GM23248 (cell line): ENCODE data around the gene KIAA1586. TPM values are rescaled to one million over a fixed set of nuclear protein-coding genes. Genes with fewer than 3 reads are reported as not detected.
"Not testable (repeated sequence)": the region's sequence is repeated elsewhere in the genome, so short reads cannot be mapped to it uniquely, and the experiment has no call there.

Source experiments
- DNase-seq: peaks from one replicate; pipeline ENCODE4 v3.0.0-alpha.2; 2015
- H2AFZ ChIP-seq: fragments of 200-600 bp; sonication (generic); 2 replicates; pipeline ENCODE4 v1.6.1; 2016; ENCODE audit warnings: antibody characterized with exemption
- H3F3A ChIP-seq: fragments of 200-600 bp; sonication (generic); 2 replicates; pipeline ENCODE4 v1.6.1; 2016; ENCODE audit warnings: mild to moderate bottlenecking, antibody characterized with exemption, mixed run types; ENCODE audit not compliant: insufficient read depth
- H3K27ac ChIP-seq: fragments of 200-600 bp; sonication (generic); 2 replicates; pipeline ENCODE4 v1.5.1; 2016; ENCODE audit warnings: mild to moderate bottlenecking
- H3K27me3 ChIP-seq: fragments of 200-600 bp; sonication (generic); replicated peaks from 2 replicates; pipeline ENCODE4 v1.6.1; 2016; ENCODE audit warnings: mild to moderate bottlenecking; ENCODE audit not compliant: insufficient read depth
- H3K36me3 ChIP-seq: fragments of 200-600 bp; sonication (generic); 2 replicates; pipeline ENCODE4 v1.6.1; 2016; ENCODE audit warnings: low read depth, mild to moderate bottlenecking
- H3K4me1 ChIP-seq: fragments of 200-600 bp; sonication (generic); 2 replicates; pipeline ENCODE4 v1.6.1; 2016; ENCODE audit warnings: mild to moderate bottlenecking; ENCODE audit not compliant: insufficient read depth
- H3K4me2 ChIP-seq: fragments of 200-600 bp; sonication (generic); one replicate; pipeline ENCODE4 v1.6.1; 2016; ENCODE audit warnings: mild to moderate bottlenecking; ENCODE audit not compliant: unreplicated experiment
- H3K4me3 ChIP-seq: fragments of 200-600 bp; sonication (generic); 2 replicates; pipeline ENCODE4 v1.5.1; 2016; ENCODE audit warnings: mild to moderate bottlenecking
- H3K79me2 ChIP-seq: fragments of 200-600 bp; sonication (generic); 2 replicates; pipeline ENCODE4 v1.6.1; 2016; ENCODE audit warnings: mild to moderate bottlenecking; ENCODE audit not compliant: insufficient read depth
- H3K9ac ChIP-seq: fragments of 200-600 bp; sonication (generic); 2 replicates; pipeline ENCODE4 v1.6.1; 2016; ENCODE audit warnings: mild to moderate bottlenecking
- H3K9me2 ChIP-seq: fragments of 200-600 bp; sonication (generic); 2 replicates; pipeline ENCODE4 v1.6.1; 2016; ENCODE audit warnings: mixed run types, mild to moderate bottlenecking, moderate library complexity; ENCODE audit not compliant: insufficient read depth
- H3K9me3 ChIP-seq: fragments of 200-600 bp; sonication (generic); one replicate; pipeline ENCODE4 v1.6.1; 2017; ENCODE audit warnings: low read depth
- H4K20me1 ChIP-seq: fragments of 200-600 bp; sonication (generic); 2 replicates; pipeline ENCODE4 v1.6.0; 2016; ENCODE audit not compliant: insufficient read depth
- EZH2 ChIP-seq: fragments of 200-600 bp; sonication (generic); IDR thresholded peaks from 2 replicates; pipeline ENCODE4 v1.6.1; 2018; ENCODE audit warnings: antibody characterized with exemption, mild to moderate bottlenecking; ENCODE audit not compliant: insufficient read depth, poor library complexity, severe bottlenecking
- EZH2phosphoT487 ChIP-seq: fragments of 200-600 bp; sonication (generic); IDR thresholded peaks from 2 replicates; pipeline ENCODE4 v1.6.1; 2018; ENCODE audit warnings: antibody characterized with exemption, moderate library complexity, mild to moderate bottlenecking, low read depth; ENCODE audit not compliant: insufficient read depth
- WGBS, 2 experiments: methylation state at CpG; one replicate each; pipeline ENCODE4 v1.1.6; 2015 to 2017; ENCODE audit warnings: low lambda C conversion rate in 2 of 2, low coverage in 1 of 2; ENCODE audit errors: missing lambda C conversion rate in 2 of 2; 5-methylcytosine and 5-hydroxymethylcytosine counted together
- in situ Hi-C: fragments of 300-500 bp; cut with MboI; formaldehyde crosslinking; loops from 2 replicates; pipeline ENCODE4 v1.15.0; 2020
- polyA plus RNA-seq: library from polyadenylated mRNA; unstranded; fragments of >200 nt; fragmentation: Nextera tagmentation; extraction: Ambion mirVana; gene quantifications from 2 replicates; pipeline ENCODE4 v1.2.1, GENCODE V29; 2016
- total RNA-seq: library from RNA; depleted of rRNA; stranded (reverse); fragments of >200 nt; shearing (Covaris generic); gene quantifications from 2 replicates; pipeline ENCODE4 v1.2.3, GENCODE V29; 2014

KIAA1586 gene
- total and polyA plus RNA-seq, 2 experiments from 2014 or later: 11.8 to 19.0 TPM

- 16 to 27% methylated on average over 3 of the region's 3 CpGs for WGBS, 2 experiments
- no peak for DNase-seq
- Histone ChIP-seq H3K4me1 (no peaks in the 10 kb centered on the region), H3K79me2 (no peaks in the 10 kb centered on the region), H3K4me3 (no peak overlapping the region), H3K36me3 (no peaks in the 10 kb centered on the region), H3K9me3 (no peaks in the 10 kb centered on the region), H3F3A (no peaks in the 10 kb centered on the region), H3K9me2 (no peaks in the 10 kb centered on the region), H3K27ac (no peak overlapping the region), H3K9ac (no peak overlapping the region), H3K4me2 (no peak overlapping the region), H3K27me3 (no peaks in the 10 kb centered on the region), H2AFZ (no peak overlapping the region), H4K20me1 (no peaks in the 10 kb centered on the region)
- TF ChIP-seq EZH2phosphoT487 (no peak), EZH2 (no peak)
- in situ Hi-C loops: loop anchor here (10.0 kb wide), 1 partner anchor 131 kb away; no protein-coding TSS in a partner anchor
Observed at GRCh38 chr6:57035549-57035948, 10.9 kb upstream of the KIAA1586 start.

DNA sequence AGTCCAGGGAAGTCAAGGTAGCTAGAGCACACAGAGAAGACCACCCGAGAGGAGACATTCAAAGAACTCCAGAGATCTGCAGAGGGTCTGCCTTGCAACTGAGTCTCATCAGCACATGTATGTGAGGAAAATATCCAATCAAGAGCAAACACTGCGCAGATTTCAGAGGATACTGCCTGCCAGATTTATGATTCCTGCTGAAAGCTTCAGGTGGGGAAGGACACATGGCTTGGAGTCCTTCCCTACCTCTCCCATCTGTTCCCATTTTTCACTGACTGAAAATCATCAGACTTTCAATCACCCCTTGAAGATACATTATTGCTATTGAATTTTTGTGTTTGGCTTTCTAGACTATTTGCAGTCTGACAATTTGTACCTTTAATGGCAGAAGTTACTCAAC is 7.6 kb upstream of the KIAA1586 start:
- Histone ChIP-seq H3K9me3 (no peaks in the 10 kb centered on the region), H3K27me3 (no peaks in the 10 kb centered on the region), H3K79me2 (no peaks in the 10 kb centered on the region), H3K9me2 (no peaks in the 10 kb centered on the region), H3K4me2 (no peak overlapping the region), H3K4me3 (no peak overlapping the region), H3K4me1 (no peaks in the 10 kb centered on the region), H4K20me1 (no peaks in the 10 kb centered on the region), H2AFZ (no peak overlapping the region), H3K27ac (no peak overlapping the region), H3F3A (no peaks in the 10 kb centered on the region), H3K9ac (no peak overlapping the region), H3K36me3 (no peaks in the 10 kb centered on the region)
- in situ Hi-C loops: loop anchor here (10.0 kb wide), 1 partner anchor 134 kb away; no protein-coding TSS in a partner anchor
- TF ChIP-seq EZH2: no peak
- TF ChIP-seq EZH2phosphoT487: no peak
- WGBS, 2 experiments: 50 to 54% methylated on average over 2 of the region's 2 CpGs
- no peak for DNase-seq

DNA sequence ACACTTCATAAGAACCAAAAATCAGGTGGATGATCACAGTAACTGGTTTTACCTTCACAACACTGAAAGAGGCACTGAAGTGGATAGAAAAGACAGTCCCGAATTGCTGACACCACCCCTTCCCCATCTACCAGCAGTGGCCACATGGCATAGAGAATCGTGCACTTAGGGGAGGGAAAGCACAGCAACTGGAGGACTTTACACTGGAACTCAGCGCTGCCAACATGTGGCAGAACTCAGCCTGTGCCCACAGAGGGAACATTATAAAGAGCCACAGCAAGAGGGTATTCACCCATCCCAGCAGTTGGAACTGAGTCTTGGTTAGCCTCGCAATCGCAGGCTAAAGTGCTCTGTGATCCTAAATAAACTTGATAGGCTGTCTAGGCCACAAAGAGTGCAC is 6.5 kb upstream of the KIAA1586 start:
- Histone ChIP-seq H4K20me1 (no peaks in the 10 kb centered on the region), H3K36me3 (no peaks in the 10 kb centered on the region), H2AFZ (no peak overlapping the region), H3K9me2 (no peaks in the 10 kb centered on the region), H3K9ac (no peak overlapping the region), H3K79me2 (no peaks in the 10 kb centered on the region), H3K9me3 (no peaks in the 10 kb centered on the region), H3K27ac (no peak overlapping the region), H3F3A (no peaks in the 10 kb centered on the region), H3K27me3 (no peaks in the 10 kb centered on the region), H3K4me2 (no peak overlapping the region), H3K4me3 (no peak overlapping the region), H3K4me1 (no peaks in the 10 kb centered on the region)
- no peak for TF ChIP-seq EZH2phosphoT487
- TF ChIP-seq EZH2: no peak
- in situ Hi-C loops: no loop called here
- WGBS, 2 experiments: 71 to 72% methylated on average over 5 of the region's 5 CpGs
- DNase-seq: peak; percentile 19

DNA sequence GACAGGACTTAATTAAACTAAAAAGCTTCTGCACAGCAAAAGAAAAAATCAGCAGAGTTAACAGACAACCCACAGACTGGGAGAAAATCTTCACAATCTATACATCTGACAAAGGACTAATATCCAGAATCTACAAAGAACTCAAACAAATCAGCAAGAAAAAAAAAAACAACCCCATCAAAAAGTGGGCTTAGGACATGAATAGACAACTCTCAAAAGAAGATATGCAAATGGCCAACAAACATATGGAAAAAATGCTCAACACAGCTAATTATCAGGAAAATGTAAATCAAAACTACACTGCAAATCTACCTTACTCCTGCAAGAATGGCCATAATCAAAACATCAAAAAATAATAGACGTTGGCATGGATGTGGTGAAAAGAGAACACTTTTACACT is 2.4 kb upstream of the KIAA1586 start:
- WGBS, 2 experiments: 33 to 39% methylated on average over 1 of the region's 1 CpG
- H3K4me3 ChIP-seq, H3K4me2 ChIP-seq, H3K36me3 ChIP-seq, H4K20me1 ChIP-seq, H3K9me3 ChIP-seq, H3K9ac ChIP-seq, H3K27me3 ChIP-seq, H2AFZ ChIP-seq, H3K9me2 ChIP-seq, DNase-seq, H3K27ac ChIP-seq, H3F3A ChIP-seq, in situ Hi-C loops: not testable (repeated sequence)
- peaks cover 12% of the 10 kb centered on the region for H3K4me1 ChIP-seq
- H3K79me2 ChIP-seq: peaks cover 13% of the 10 kb centered on the region

- no peaks in the 10 kb centered on the region for H3K9me3 ChIP-seq
- H3K4me2 ChIP-seq: no peak overlapping the region
- 0 out of 2 replicates have a peak, but pooled peaks cover 6% of the 10 kb centered on the region for H3F3A ChIP-seq
- no peak for TF ChIP-seq EZH2
- no peak for TF ChIP-seq EZH2phosphoT487
- H3K79me2 ChIP-seq: peaks cover 18% of the 10 kb centered on the region
- H3K27me3 ChIP-seq: no peaks in the 10 kb centered on the region
- 62 to 70% methylated on average over 2 of the region's 2 CpGs for WGBS, 2 experiments
- no peak overlapping the region for H3K27ac ChIP-seq
- peaks cover 17% of the 10 kb centered on the region for H3K4me1 ChIP-seq
- H3K36me3 ChIP-seq: no peaks in the 10 kb centered on the region
- no peaks in the 10 kb centered on the region for H4K20me1 ChIP-seq
- no peak overlapping the region for H3K4me3 ChIP-seq
- in situ Hi-C loops: no loop called here
- no peak overlapping the region for H2AFZ ChIP-seq
- no peak overlapping the region for H3K9ac ChIP-seq
- no peak for DNase-seq
- H3K9me2 ChIP-seq: no peaks in the 10 kb centered on the region
Observed at GRCh38 chr6:57044568-57044967, 1.9 kb upstream of the KIAA1586 start.

DNA sequence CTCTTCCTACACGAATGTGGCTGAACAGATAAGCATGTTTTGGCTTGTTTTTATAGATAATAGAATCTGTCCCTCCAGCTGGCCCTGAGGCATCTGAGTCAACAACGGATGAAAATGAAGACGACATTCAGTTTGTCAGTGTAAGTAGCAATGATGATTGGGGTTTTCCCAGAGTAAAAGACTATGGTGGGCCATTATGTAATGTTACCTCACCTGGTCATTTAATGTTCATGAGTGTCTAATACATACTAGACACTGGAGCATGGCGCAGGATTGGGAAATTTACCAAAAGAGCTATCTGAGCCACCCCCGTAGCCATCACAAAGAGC is 728 bp downstream of the KIAA1586 start:
- H3K27me3 ChIP-seq, H4K20me1 ChIP-seq, H3F3A ChIP-seq, H3K4me2 ChIP-seq, H3K9me3 ChIP-seq, H3K4me3 ChIP-seq, H3K9ac ChIP-seq, H3K9me2 ChIP-seq, H3K27ac ChIP-seq, H2AFZ ChIP-seq, in situ Hi-C loops, DNase-seq: not testable (repeated sequence)
- Histone ChIP-seq H3K36me3 (peaks cover 14% of the 10 kb centered on the region; the same call in 1 of the 2 replicates), H3K4me1 (peaks cover 18% of the 10 kb centered on the region), H3K79me2 (peaks cover 44% of the 10 kb centered on the region)
- no CpG with 5 or more reads among the region's 5 CpGs for WGBS, 2 experiments

DNA sequence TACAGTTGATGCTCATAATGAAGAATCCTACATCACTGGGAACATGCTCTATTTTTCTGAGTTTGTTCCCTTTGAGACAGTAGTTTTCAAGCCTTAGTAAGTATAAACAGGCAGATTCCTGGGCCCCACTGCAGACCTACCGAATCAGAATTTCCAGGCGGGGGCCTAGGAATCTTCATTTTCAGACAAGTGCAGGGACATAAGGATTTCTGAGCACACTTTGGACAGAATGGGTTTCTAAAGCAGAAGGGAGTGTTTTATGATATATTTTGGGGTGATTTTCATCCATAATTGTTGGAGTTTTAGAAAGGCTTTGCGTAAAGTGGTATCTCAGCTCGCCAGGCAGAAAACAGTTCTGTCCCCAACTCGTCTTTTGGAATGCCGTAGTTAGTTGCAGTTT is 1.4 kb downstream of the KIAA1586 start:
- WGBS, 2 experiments: 84% methylated on average over 6 of the region's 6 CpGs

More for the DNA sequence above, 1.4 kb downstream of the KIAA1586 start:
- Histone ChIP-seq H3K4me3 (peak overlapping the region; percentile 69), H3K36me3 (peaks cover 21% of the 10 kb centered on the region), H3K9ac (peak overlapping the region; percentile 51), H3K79me2 (peaks cover 50% of the 10 kb centered on the region), H3K4me2 (peak overlapping the region; percentile 88), H3K27ac (peak overlapping the region; percentile 29; the same call in 1 of the 2 replicates), H3K4me1 (peaks cover 18% of the 10 kb centered on the region)
- DNase-seq, H3K9me3 ChIP-seq, H4K20me1 ChIP-seq, H3K9me2 ChIP-seq, H2AFZ ChIP-seq, H3F3A ChIP-seq, in situ Hi-C loops, H3K27me3 ChIP-seq: not testable (repeated sequence)
